GM23248 (cell line): Measurements from ENCODE around the gene HSPBP1. TPM values are rescaled to one million over a fixed set of nuclear protein-coding genes. Genes with fewer than 3 reads are reported as not detected.

Experiments used
- DNase-seq: peaks from one replicate; pipeline ENCODE4 v3.0.0-alpha.2; 2015
- H2AFZ ChIP-seq: fragments of 200-600 bp; sonication (generic); 2 replicates; pipeline ENCODE4 v1.6.1; 2016; ENCODE audit warnings: antibody characterized with exemption
- H3F3A ChIP-seq: fragments of 200-600 bp; sonication (generic); 2 replicates; pipeline ENCODE4 v1.6.1; 2016; ENCODE audit warnings: mild to moderate bottlenecking, antibody characterized with exemption, mixed run types; ENCODE audit not compliant: insufficient read depth
- H3K27ac ChIP-seq: fragments of 200-600 bp; sonication (generic); 2 replicates; pipeline ENCODE4 v1.5.1; 2016; ENCODE audit warnings: mild to moderate bottlenecking
- H3K27me3 ChIP-seq: fragments of 200-600 bp; sonication (generic); replicated peaks from 2 replicates; pipeline ENCODE4 v1.6.1; 2016; ENCODE audit warnings: mild to moderate bottlenecking; ENCODE audit not compliant: insufficient read depth
- H3K36me3 ChIP-seq: fragments of 200-600 bp; sonication (generic); 2 replicates; pipeline ENCODE4 v1.6.1; 2016; ENCODE audit warnings: low read depth, mild to moderate bottlenecking
- H3K4me1 ChIP-seq: fragments of 200-600 bp; sonication (generic); 2 replicates; pipeline ENCODE4 v1.6.1; 2016; ENCODE audit warnings: mild to moderate bottlenecking; ENCODE audit not compliant: insufficient read depth
- H3K4me2 ChIP-seq: fragments of 200-600 bp; sonication (generic); one replicate; pipeline ENCODE4 v1.6.1; 2016; ENCODE audit warnings: mild to moderate bottlenecking; ENCODE audit not compliant: unreplicated experiment
- H3K4me3 ChIP-seq: fragments of 200-600 bp; sonication (generic); 2 replicates; pipeline ENCODE4 v1.5.1; 2016; ENCODE audit warnings: mild to moderate bottlenecking
- H3K79me2 ChIP-seq: fragments of 200-600 bp; sonication (generic); 2 replicates; pipeline ENCODE4 v1.6.1; 2016; ENCODE audit warnings: mild to moderate bottlenecking; ENCODE audit not compliant: insufficient read depth
- H3K9ac ChIP-seq: fragments of 200-600 bp; sonication (generic); 2 replicates; pipeline ENCODE4 v1.6.1; 2016; ENCODE audit warnings: mild to moderate bottlenecking
- H3K9me2 ChIP-seq: fragments of 200-600 bp; sonication (generic); 2 replicates; pipeline ENCODE4 v1.6.1; 2016; ENCODE audit warnings: mixed run types, mild to moderate bottlenecking, moderate library complexity; ENCODE audit not compliant: insufficient read depth
- H3K9me3 ChIP-seq: fragments of 200-600 bp; sonication (generic); one replicate; pipeline ENCODE4 v1.6.1; 2017; ENCODE audit warnings: low read depth
- H4K20me1 ChIP-seq: fragments of 200-600 bp; sonication (generic); 2 replicates; pipeline ENCODE4 v1.6.0; 2016; ENCODE audit not compliant: insufficient read depth
- EZH2 ChIP-seq: fragments of 200-600 bp; sonication (generic); IDR thresholded peaks from 2 replicates; pipeline ENCODE4 v1.6.1; 2018; ENCODE audit warnings: antibody characterized with exemption, mild to moderate bottlenecking; ENCODE audit not compliant: insufficient read depth, poor library complexity, severe bottlenecking
- EZH2phosphoT487 ChIP-seq: fragments of 200-600 bp; sonication (generic); IDR thresholded peaks from 2 replicates; pipeline ENCODE4 v1.6.1; 2018; ENCODE audit warnings: antibody characterized with exemption, moderate library complexity, mild to moderate bottlenecking, low read depth; ENCODE audit not compliant: insufficient read depth
- WGBS, 2 experiments: methylation state at CpG; one replicate each; pipeline ENCODE4 v1.1.6; 2015 to 2017; ENCODE audit warnings: low lambda C conversion rate in 2 of 2, low coverage in 1 of 2; ENCODE audit errors: missing lambda C conversion rate in 2 of 2; 5-methylcytosine and 5-hydroxymethylcytosine counted together
- in situ Hi-C: fragments of 300-500 bp; cut with MboI; formaldehyde crosslinking; loops from 2 replicates; pipeline ENCODE4 v1.15.0; 2020
- polyA plus RNA-seq: library from polyadenylated mRNA; unstranded; fragments of >200 nt; fragmentation: Nextera tagmentation; extraction: Ambion mirVana; gene quantifications from 2 replicates; pipeline ENCODE4 v1.2.1, GENCODE V29; 2016
- total RNA-seq: library from RNA; depleted of rRNA; stranded (reverse); fragments of >200 nt; shearing (Covaris generic); gene quantifications from 2 replicates; pipeline ENCODE4 v1.2.3, GENCODE V29; 2014

Gene HSPBP1
- total and polyA plus RNA-seq, 2 experiments from 2014 or later = 42.5 to 62.5 TPM

DNA sequence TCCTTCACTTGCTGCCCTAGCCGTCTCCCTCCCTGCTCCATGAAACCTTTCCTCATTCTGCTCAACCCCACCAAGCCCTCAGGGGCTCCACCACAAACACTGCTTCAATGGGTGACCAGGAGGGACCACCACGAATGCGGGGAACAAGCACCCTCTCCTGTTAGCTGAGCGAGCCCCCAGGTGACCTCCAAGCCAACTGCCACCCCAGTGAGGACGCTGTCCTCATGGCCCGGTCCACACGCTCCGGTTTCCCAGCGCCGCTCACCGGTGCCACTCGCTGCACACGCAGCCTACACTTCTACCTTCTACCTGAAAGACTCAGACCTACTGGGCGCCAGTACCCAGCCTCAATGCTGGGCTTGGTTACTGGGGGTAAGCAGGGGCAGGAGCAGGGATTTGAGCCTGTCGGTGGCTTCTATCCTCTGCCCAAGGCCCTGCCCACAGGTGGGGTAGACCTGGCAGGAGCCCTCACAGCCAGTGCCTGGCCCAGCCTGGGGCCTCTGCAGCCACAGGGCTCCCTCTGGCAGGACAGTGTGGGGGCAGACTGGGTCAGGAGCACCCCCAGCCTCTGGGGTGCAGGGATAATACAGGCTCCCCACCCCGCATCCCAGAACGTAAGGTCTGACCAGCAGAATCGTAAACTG, 50.6 kb downstream of the HSPBP1 start:
- Histone ChIP-seq H3K27me3 (no peaks in the 10 kb centered on the region), H3K36me3 (peaks cover 10% of the 10 kb centered on the region; the same call in 1 of the 2 replicates), H3K27ac (no peak overlapping the region), H3K4me1 (no peaks in the 10 kb centered on the region), H4K20me1 (no peaks in the 10 kb centered on the region), H2AFZ (no peak overlapping the region), H3K9me2 (no peaks in the 10 kb centered on the region), H3K9me3 (no peaks in the 10 kb centered on the region), H3K4me3 (no peak overlapping the region), H3K79me2 (no peaks in the 10 kb centered on the region; the same call in 1 of the 2 replicates), H3F3A (no peaks in the 10 kb centered on the region), H3K9ac (no peak overlapping the region), H3K4me2 (no peak overlapping the region)
- TF ChIP-seq EZH2phosphoT487 (no peak), EZH2 (no peak)
- 91 to 95% methylated on average over 18 of the region's 18 CpGs for WGBS, 2 experiments
- DNase-seq = no peak
- in situ Hi-C loops = no loop called here

DNA sequence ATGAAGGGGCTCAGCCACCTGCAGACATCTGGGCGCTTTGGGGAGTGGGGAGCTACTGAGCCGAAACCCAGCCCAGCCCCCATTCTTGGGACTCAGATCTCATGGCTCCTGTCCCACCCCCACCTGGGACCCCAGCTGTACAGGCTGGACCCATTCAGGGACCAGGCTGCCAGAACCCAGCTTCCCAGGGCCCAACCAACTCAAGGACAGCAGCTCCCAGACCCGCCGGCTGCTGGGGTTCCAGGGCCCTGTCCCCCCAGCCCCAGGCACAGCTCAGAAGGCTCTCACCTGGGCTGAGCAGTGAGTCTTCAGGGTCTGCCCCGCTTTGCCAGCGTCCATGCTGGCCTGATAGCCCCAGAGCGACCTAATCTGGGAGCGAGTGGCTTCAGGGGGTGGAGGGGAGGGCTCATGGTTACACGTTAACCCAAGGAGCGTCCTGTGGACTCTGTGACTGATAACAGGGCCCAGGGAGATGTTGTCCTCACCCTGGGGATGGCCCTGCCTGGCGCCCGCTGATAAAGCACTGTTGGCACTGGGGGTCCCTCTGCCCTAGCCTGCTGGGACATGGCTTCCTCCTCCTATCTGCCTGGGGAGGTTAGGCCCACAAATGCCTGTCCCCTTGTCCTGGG, 51.4 kb downstream of the HSPBP1 start, which contains the start of gene TMEM86B:
TMEM86B (minus strand) TSS at position 361 of the 629 bp plus-strand sequence; CDS start at position 339, 22 bp downstream.
- Histone ChIP-seq H3K4me2 (no peak within 1 kb of the TSS), H3K9ac (no peak within 1 kb of the TSS), H3K27me3 (no peaks in the 10 kb centered on the region), H3K27ac (no peak within 1 kb of the TSS), H3K9me3 (no peaks in the 10 kb centered on the region), H3K36me3 (0 out of 2 replicates have a peak, but pooled peaks cover 7% of the 10 kb centered on the region), H3K79me2 (no peaks in the 10 kb centered on the region; the same call in 1 of the 2 replicates), H4K20me1 (no peaks in the 10 kb centered on the region), H3K4me3 (no peak within 1 kb of the TSS), H3K9me2 (no peaks in the 10 kb centered on the region), H3K4me1 (no peaks in the 10 kb centered on the region), H2AFZ (no peak within 1 kb of the TSS), H3F3A (no peaks in the 10 kb centered on the region)
- no peak for TF ChIP-seq EZH2
- TF ChIP-seq EZH2phosphoT487 = no peak
- in situ Hi-C loops = no loop called here
- DNase-seq = no peak
- WGBS, 2 experiments = 92 to 95% methylated on average over 11 to 12 of the region's 12 CpGs

- 70 to 73% methylated on average over 17 of the region's 17 CpGs for WGBS, 2 experiments
- H3K4me2 ChIP-seq = no peak overlapping the region
- H3F3A ChIP-seq = no peaks in the 10 kb centered on the region
- H3K4me1 ChIP-seq = no peaks in the 10 kb centered on the region
- H3K9me2 ChIP-seq = no peaks in the 10 kb centered on the region
- H3K36me3 ChIP-seq = 0 out of 2 replicates have a peak, but pooled peaks cover 2% of the 10 kb centered on the region
- H3K27ac ChIP-seq = no peak overlapping the region
- no peak overlapping the region for H3K4me3 ChIP-seq
- no peak overlapping the region for H2AFZ ChIP-seq
- H3K9me3 ChIP-seq = no peaks in the 10 kb centered on the region
- DNase-seq = no peak
- no peaks in the 10 kb centered on the region for H3K27me3 ChIP-seq
- H3K9ac ChIP-seq = no peak overlapping the region
- no peaks in the 10 kb centered on the region for H4K20me1 ChIP-seq
- TF ChIP-seq EZH2phosphoT487 (no peak), EZH2 (no peak)
- in situ Hi-C loops = no loop called here
- H3K79me2 ChIP-seq = no peaks in the 10 kb centered on the region; the same call in 1 of the 2 replicates
Observed at GRCh38 chr19:55228015-55228391, 51.9 kb downstream of the HSPBP1 start.

DNA sequence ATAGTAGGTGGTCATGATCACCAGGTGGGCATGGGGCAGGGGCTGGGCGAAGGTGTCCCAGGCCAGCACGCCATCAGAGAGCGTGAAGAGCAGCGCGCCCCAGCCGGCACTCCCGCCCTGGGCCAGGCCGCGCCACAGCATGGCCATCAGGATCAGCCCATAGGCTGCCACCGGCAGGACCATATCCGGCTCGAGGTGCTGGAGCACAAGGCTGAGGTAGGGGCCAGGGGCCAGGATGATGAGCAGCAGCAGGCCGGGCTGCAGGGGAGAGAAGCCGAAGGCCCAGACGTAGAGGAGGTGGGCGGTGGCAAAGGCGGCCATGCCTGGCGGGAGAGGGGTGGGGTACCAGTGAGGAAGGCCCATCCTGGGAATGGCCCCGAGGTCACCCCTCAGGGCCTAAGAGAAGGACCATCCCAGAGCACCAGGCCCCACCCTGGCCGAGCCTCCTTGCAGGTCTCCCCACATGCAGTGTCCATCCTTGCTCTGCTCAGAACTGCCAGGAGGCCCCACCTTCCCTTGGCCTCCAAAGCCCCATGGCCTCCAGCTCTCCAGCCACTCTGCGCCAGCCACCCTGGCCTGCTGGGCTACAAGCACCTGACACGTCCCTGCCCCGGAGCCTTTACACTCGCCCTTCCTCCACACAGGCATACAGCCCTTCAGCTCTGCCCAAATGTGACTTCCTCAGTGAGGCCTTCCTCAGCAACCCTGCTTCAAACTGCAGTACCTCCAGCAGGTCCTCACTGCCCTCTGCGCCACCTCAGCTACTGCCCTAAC, 52.5 kb downstream of the HSPBP1 start:
- WGBS, 2 experiments = 84 to 86% methylated on average over 25 of the region's 25 CpGs
- in situ Hi-C loops = no loop called here
- DNase-seq = no peak
- Histone ChIP-seq H3K4me2 (no peak overlapping the region), H4K20me1 (no peaks in the 10 kb centered on the region), H3K27ac (no peak overlapping the region), H3K4me3 (no peak overlapping the region), H3K9me2 (no peaks in the 10 kb centered on the region), H3K79me2 (no peaks in the 10 kb centered on the region), H3K4me1 (no peaks in the 10 kb centered on the region), H3K9me3 (no peaks in the 10 kb centered on the region), H3K27me3 (no peaks in the 10 kb centered on the region), H3K9ac (no peak overlapping the region), H3F3A (no peaks in the 10 kb centered on the region), H3K36me3 (no peaks in the 10 kb centered on the region), H2AFZ (no peak overlapping the region)
- TF ChIP-seq EZH2 = no peak
- no peak for TF ChIP-seq EZH2phosphoT487
